HepG2 (cell line): Measurements from ENCODE around the gene DOK5. TPM values are rescaled to one million over a fixed set of nuclear protein-coding genes. Genes with fewer than 3 reads are reported as not detected.

Source experiments
- ATAC-seq: fragments of 200-7000 bp; cut with Tn5 transposase; 3 replicates; pipeline ENCODE4 v1.9.1; 2020; ENCODE audit warnings: mild to moderate bottlenecking, moderate library complexity
- BruUV-seq: library from RNA; stranded (reverse); fragments of 400-500 nt; replicated peaks from 2 replicates; lab custom pipeline; 2021; lab: Mats Ljungman, UMichigan
- CTCF ChIA-PET: fragments of 300-600 bp; formaldehyde crosslinking; extraction: SDS; loops from one replicate; lab custom pipeline; 2021; ENCODE audit warnings: low total read pairs, inconsistent platforms, low intra/inter-chr PET ratio; lab: Yijun Ruan, JAX
- POLR2A ChIA-PET: fragments of 350-600 bp; sonication (Branson Sonifier 250); formaldehyde crosslinking; loops from one replicate; lab custom pipeline; 2020; ENCODE audit warnings: antibody characterized with exemption, inconsistent platforms; lab: Yijun Ruan, JAX
- DNase-seq: peaks from one replicate; pipeline ENCODE4 v3.0.0-alpha.2; 2015; ENCODE audit warnings: low spot score
- FAIRE-seq: peaks from 3 replicates; lab custom pipeline; 2011; peaks lifted over from hg19 to GRCh38; lab: Jason Lieb, UNC
- H2AFZ ChIP-seq: one replicate; pipeline ENCODE4 v1.6.1; 2011; ENCODE audit warnings: low read length, inconsistent platforms
- H3K27ac ChIP-seq: fragments of 300-600 bp; 3 replicates; pipeline ENCODE4 v1.8.0; 2011; ENCODE audit warnings: mixed run types, mild to moderate bottlenecking, mixed read lengths, low read length, inconsistent platforms; ENCODE audit not compliant: insufficient read depth; ENCODE audit errors: extremely low read length
- H3K27me3 ChIP-seq, 2 experiments: fragments of 200-600 bp in 1 of 2; 2 replicates in 1 of 2; 3 replicates in 1 of 2; pipeline versions ENCODE4 v1.6.0 to v1.8.0; 2011; ENCODE audit warnings: low read length in 2 of 2, mild to moderate bottlenecking in 2 of 2, moderate library complexity in 2 of 2, inconsistent platforms in 1 of 2; ENCODE audit not compliant: insufficient read depth in 2 of 2, control insufficient read depth in 1 of 2
- H3K36me3 ChIP-seq, 2 experiments: fragments of 200-600 bp in 1 of 2; replicated peaks in 1 of 2; 2 replicates in 1 of 2; 3 replicates in 1 of 2; pipeline versions ENCODE4 v1.5.1 to v1.8.0; 2011; ENCODE audit warnings: low read length in 2 of 2, inconsistent platforms in 1 of 2; ENCODE audit not compliant: insufficient read depth in 2 of 2, control insufficient read depth in 1 of 2
- H3K4me1 ChIP-seq: 2 replicates; pipeline ENCODE4 v1.5.1; 2012; ENCODE audit warnings: low read length, inconsistent platforms; ENCODE audit not compliant: insufficient read depth
- H3K4me2 ChIP-seq: 2 replicates; pipeline ENCODE4 v1.6.0; 2011; ENCODE audit warnings: low read depth, low read length, inconsistent platforms
- H3K4me3 ChIP-seq, 3 experiments: fragments of 200-600 bp in 1 of 3; sonication (generic), shearing (Covaris generic) in 1 of 3; replicated peaks in 1 of 3; 2 replicates each; pipeline ENCODE4 v1.5.1; 2011 to 2016; ENCODE audit warnings: low read length in 3 of 3, inconsistent platforms in 2 of 3, low read depth in 2 of 3, mild to moderate bottlenecking in 2 of 3, control low read depth in 1 of 3, mixed read lengths in 1 of 3; ENCODE audit not compliant: insufficient read depth in 1 of 3
- H3K79me2 ChIP-seq: one replicate; pipeline ENCODE4 v1.6.1; 2011; ENCODE audit warnings: low read length, inconsistent platforms; ENCODE audit not compliant: insufficient read depth
- H3K9ac ChIP-seq: 2 replicates; pipeline ENCODE4 v1.6.0; 2011; ENCODE audit warnings: mild to moderate bottlenecking, low read depth, low read length, inconsistent platforms; ENCODE audit not compliant: insufficient read depth
- H3K9me3 ChIP-seq: 2 replicates; pipeline ENCODE4 v1.5.1; 2012; ENCODE audit warnings: mild to moderate bottlenecking, low read length
- H4K20me1 ChIP-seq: 2 replicates; pipeline ENCODE4 v1.6.0; 2011; ENCODE audit warnings: inconsistent platforms, mild to moderate bottlenecking, low read length, moderate library complexity; ENCODE audit not compliant: insufficient read depth
- ARNT ChIP-seq: fragments of 450-650 bp; IDR thresholded peaks from 2 replicates; pipeline ENCODE4 v1.6.1; 2017
- CTCF ChIP-seq: sonication (generic); formaldehyde crosslinking; IDR thresholded peaks from 2 replicates; pipeline ENCODE4 v1.5.0; 2020; ENCODE audit warnings: mild to moderate bottlenecking, missing genetic modification reagents, moderate library complexity
- IRF9 ChIP-seq: sonication (generic); formaldehyde crosslinking; IDR thresholded peaks from 2 replicates; pipeline ENCODE4 v1.8.0; 2022; ENCODE audit warnings: missing genetic modification reagents, mild to moderate bottlenecking, borderline replicate concordance
- KMT2B ChIP-seq: IDR thresholded peaks from 2 replicates; pipeline ENCODE4 v1.6.1; 2016; ENCODE audit warnings: missing genetic modification reagents, missing compliant biosample characterization
- NCOA5 ChIP-seq: sonication (generic); formaldehyde crosslinking; IDR thresholded peaks from 2 replicates; pipeline ENCODE4 v1.4.0; 2020; ENCODE audit warnings: missing genetic modification reagents
- NFRKB ChIP-seq: fragments of 450-650 bp; IDR thresholded peaks from 2 replicates; pipeline ENCODE4 v1.6.1; 2017
- PRDM4 ChIP-seq: sonication (generic); formaldehyde crosslinking; IDR thresholded peaks from 2 replicates; pipeline ENCODE4 v1.9.0; 2021; ENCODE audit warnings: missing genetic modification reagents, borderline replicate concordance
- SKI ChIP-seq: fragments of 450-650 bp; IDR thresholded peaks from one replicate; pipeline ENCODE4 v1.6.1; 2018; ENCODE audit warnings: mild to moderate bottlenecking; ENCODE audit not compliant: partially characterized antibody
- SMAD1 ChIP-seq: sonication (generic); formaldehyde crosslinking; IDR thresholded peaks from 2 replicates; pipeline ENCODE4 v1.4.0; 2020; ENCODE audit warnings: missing genetic modification reagents, low read depth, mild to moderate bottlenecking, borderline replicate concordance
- TEAD3 ChIP-seq: optimal IDR thresholded peaks from 2 replicates; pipeline ENCODE3; 2016; ENCODE audit warnings: borderline replicate concordance
- ZNF431 ChIP-seq: sonication (generic); formaldehyde crosslinking; IDR thresholded peaks from 2 replicates; pipeline ENCODE4 v1.9.0; 2022; ENCODE audit warnings: missing genetic modification reagents, low read depth, mild to moderate bottlenecking, borderline replicate concordance
- WGBS: methylation state at CpG from one replicate; pipeline ENCODE4 v1.1.6; 2017; ENCODE audit warnings: low lambda C conversion rate; 5-methylcytosine and 5-hydroxymethylcytosine counted together
- in situ Hi-C: cut with HindIII; loops from 2 replicates; pipeline ENCODE4 v1.10.0; 2017; ENCODE audit warnings: low pct_unique_long_range_greater_than_20kb; ENCODE audit not compliant: extremely low pct_ligation_motif_present
- intact Hi-C: fragments of 100-400 bp; cut with micrococcal nuclease; formaldehyde crosslinking; loops from one replicate; pipeline ENCODE4 v1.10.0; 2022; ENCODE audit not compliant: unreplicated experiment
- polyA plus RNA-seq, 8 experiments: library from polyadenylated mRNA; depleted of rRNA in 3 of 8; stranded (reverse) in 7 of 8; unstranded in 1 of 8; fragments of >200 nt; fragmentation: Illumina TruSeq in 4 of 8; extraction: Trizol in 4 of 8; gene quantifications; 2 replicates each; pipeline versions ENCODE4 v1.2.1 to v1.2.3, GENCODE V29; 2011 to 2016; ENCODE audit warnings: low read depth in 4 of 8, missing spikeins in 1 of 8, mixed read lengths in 1 of 8; ENCODE audit not compliant: insufficient read depth in 1 of 8
- total RNA-seq, 5 experiments: library from RNA; depleted of rRNA; stranded (reverse); fragments of >200 nt; fragmentation: Illumina TruSeq; extraction: Trizol; gene quantifications; 2 replicates each; pipeline ENCODE4 v1.2.3, GENCODE V29; 2016; ENCODE audit warnings: low read depth in 1 of 5

The DOK5 gene
- total and polyA plus RNA-seq, 2 of the 13 experiments (the other 11 are each of a cell fraction or from before 2014, with no cell fraction given), result not detected

GRCh38 chr20:54474046-54474445, 1.3 kb upstream of the DOK5 start:
- H3K27me3 ChIP-seq, result peaks cover 2 to 30% of the 10 kb centered on the region in 2 experiments; a peak in 4 of 5 replicates
- ATAC-seq (no peak), DNase-seq (no peak), FAIRE-seq (peak; percentile 56)
- H3K9me3 ChIP-seq, result no peaks in the 10 kb centered on the region
- no peak overlapping the region for H3K4me3 ChIP-seq
- intact Hi-C loops, result no loop called here
- TF ChIP-seq ARNT, result no peak
- TF ChIP-seq PRDM4 (CRISPR knock-in tag), result no peak
- TF ChIP-seq SMAD1 (CRISPR knock-in tag), result no peak
- no peak for TF ChIP-seq NFRKB
- no peak for TF ChIP-seq NCOA5 (CRISPR knock-in tag)
- TF ChIP-seq CTCF, result no peak
- no peak for TF ChIP-seq TEAD3
- TF ChIP-seq ZNF431, result no peak
- no peak for TF ChIP-seq SKI
- no peak for TF ChIP-seq KMT2B (CRISPR knock-in tag)
- TF ChIP-seq IRF9 (CRISPR knock-in tag), result no peak
- ChIA-PET CTCF (no interaction called here), POLR2A (no interaction called here)
- no peak overlapping the region for H3K27ac ChIP-seq
- no peaks in the 10 kb centered on the region for H4K20me1 ChIP-seq
- H2AFZ ChIP-seq, result no peak overlapping the region
- in situ Hi-C loops, result no loop called here
- H3K4me1 ChIP-seq, result no peaks in the 10 kb centered on the region
- no peak overlapping the region for H3K9ac ChIP-seq
- under 1% methylated on average over 3 of the region's 3 CpGs for WGBS
- no peaks in the 10 kb centered on the region for H3K79me2 ChIP-seq
- H3K36me3 ChIP-seq, result no peaks in the 10 kb centered on the region
- no peak overlapping the region for H3K4me2 ChIP-seq
- no TSS peak for BruUV-seq
